ENCODE data around the gene C16orf89. TPM values are rescaled to one million over a fixed set of nuclear protein-coding genes. Genes with fewer than 3 reads are reported as not detected.
"Not testable (repeated sequence)": the region's sequence is repeated elsewhere in the genome, so short reads cannot be mapped to it uniquely, and the experiment has no call there.

C16orf89 gene, protein sequence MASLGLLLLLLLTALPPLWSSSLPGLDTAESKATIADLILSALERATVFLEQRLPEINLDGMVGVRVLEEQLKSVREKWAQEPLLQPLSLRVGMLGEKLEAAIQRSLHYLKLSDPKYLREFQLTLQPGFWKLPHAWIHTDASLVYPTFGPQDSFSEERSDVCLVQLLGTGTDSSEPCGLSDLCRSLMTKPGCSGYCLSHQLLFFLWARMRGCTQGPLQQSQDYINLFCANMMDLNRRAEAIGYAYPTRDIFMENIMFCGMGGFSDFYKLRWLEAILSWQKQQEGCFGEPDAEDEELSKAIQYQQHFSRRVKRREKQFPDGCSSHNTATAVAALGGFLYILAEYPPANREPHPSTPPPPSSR
- 1 to 10 TPM; 2.1 to 5.0 TPM for total RNA-seq
- long read RNA-seq: 0 reads

DNA sequence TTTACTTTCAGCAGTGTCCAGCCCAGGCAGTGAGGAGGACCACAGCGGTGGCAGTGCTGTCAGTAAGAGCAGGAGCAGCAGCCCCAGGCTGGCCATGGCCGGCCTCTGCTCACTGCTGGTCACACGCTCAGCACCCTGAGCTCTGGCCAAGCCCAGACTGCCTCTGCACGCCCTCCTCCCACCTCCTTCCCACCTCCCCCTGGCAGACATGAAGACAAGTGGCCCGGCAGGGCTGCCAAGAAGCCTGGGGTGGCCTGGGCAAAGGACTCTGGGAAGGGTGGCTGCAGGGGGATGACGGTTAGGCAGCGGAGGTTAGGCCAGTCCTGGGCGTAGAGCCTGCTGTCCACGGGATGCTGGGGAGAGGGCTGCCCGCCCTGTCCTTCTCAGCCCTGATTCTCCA lies at the start of gene C16orf89:
C16orf89 (minus strand) TSS at position 144 of the 400 bp plus-strand sequence; CDS start at position 96, 48 bp downstream.
- intact Hi-C loops (cut with DNase I, micrococcal nuclease): no loop called here
- ATAC-seq (peak; percentile 12), DNase-seq (peak in 1 of 2 donors; percentile 26)

DNA sequence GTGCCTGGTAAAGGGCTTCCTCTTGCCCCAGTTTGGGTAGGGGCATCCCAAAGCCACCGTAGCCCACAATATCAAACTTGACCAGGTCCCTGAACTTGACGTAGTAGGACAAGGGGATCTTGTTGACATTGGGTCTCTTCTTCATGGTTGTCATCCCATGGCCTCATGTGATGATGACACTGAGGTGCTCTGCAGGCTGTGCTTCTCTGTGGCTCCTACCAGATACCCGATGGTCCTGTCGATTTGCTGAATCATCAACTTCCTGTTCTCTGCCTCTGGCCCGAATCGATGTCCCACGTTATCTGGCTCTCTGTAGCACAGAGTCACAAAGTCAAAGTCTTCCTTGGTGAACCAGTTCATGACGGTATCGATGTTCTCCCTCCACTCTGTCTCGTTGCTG lies 45.2 kb upstream of the C16orf89 start:
- ATAC-seq; intact Hi-C loops (cut with DNase I, micrococcal nuclease); DNase-seq: not testable (repeated sequence)

DNA sequence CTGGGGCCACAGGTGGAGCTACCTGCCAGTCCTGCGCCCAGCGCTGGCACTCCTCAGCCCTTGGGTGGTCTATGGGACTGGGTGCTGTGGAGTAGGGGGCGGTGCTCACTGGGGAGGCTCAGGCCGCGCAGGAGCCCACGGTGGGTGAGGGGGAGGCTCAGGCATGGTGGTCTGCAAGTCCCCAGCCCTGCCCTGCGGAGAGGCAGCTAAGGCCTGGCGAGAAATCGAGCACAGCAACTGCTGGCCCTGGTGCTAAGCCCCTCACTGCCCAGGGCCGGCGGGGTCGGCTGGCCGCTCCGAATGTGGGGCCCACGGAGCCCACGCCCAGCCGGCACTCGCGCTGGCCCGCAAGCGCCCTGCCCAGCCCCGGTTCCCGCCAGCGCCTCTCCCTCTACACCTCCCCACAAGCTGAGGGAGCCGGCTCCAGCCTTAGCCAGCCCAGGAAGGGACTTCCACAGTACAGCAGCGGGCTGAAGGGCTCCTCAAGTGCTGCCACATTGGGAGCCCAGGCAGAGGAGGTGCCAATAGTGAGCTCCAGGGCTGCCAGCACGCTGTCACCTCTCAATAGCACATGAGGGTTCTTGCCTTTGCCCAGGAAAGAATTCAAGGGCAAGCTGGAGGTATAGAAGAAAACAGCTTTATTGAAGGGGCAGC lies 42.9 kb upstream of the C16orf89 start:
- no peak for ATAC-seq
- intact Hi-C loops (cut with DNase I, micrococcal nuclease): no loop called here
- DNase-seq: no peak

DNA sequence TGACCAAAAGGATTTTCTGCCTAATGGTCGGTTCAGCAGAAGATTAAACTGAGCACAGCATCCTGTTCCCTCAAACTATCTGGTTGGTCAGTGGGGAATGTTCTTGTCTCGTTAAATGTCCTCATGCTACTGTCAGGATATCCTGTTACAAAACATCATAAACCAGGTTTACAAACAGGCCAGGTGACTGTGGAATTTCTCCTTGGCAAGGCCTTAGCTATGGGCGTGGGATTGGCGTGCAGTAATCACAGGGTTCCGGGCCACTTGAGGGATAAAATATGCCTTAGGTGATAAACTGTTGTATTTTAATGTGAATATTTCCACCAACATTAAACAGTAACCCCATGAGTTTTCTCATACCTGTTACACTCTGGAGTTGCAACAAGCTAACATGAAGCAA lies 39.3 kb upstream of the C16orf89 start:
- intact Hi-C loops (cut with DNase I, micrococcal nuclease); ATAC-seq; DNase-seq: not testable (repeated sequence)

DNA sequence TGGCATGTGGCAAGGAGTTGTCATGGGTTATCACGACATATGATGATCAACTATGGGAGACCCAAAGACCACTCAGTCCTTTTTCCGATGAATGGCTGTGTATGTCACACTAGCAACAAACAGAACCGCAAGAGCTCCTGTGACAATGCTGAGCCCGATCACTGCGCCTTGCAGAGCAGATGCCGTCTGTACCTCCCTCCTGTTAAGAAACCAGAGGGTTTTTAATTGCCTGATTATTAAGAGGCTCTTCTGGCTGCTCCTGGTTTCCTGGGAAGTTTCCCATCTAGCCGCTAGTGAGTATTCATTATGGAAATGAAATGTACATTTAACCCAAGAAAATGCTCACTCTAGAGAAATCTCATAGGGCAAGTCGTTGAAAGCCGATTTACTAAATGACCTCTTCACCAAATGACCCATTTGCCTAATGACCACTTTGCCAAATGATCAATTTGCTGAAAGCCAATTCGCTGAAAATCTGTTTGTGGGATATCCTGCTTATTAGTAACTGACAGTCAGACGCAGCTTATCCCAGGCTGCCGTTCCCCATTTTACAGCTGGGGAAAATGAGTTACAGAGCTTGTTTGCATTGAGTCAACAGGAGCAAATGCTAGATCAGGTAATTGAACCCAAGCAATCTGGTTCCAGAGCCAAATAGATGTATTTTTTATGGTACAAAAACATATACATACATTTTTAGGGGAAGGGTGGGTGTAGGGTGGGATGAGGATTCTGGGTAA lies 37.7 kb upstream of the C16orf89 start:
- ATAC-seq; intact Hi-C loops (cut with DNase I, micrococcal nuclease); DNase-seq: not testable (repeated sequence)

DNA sequence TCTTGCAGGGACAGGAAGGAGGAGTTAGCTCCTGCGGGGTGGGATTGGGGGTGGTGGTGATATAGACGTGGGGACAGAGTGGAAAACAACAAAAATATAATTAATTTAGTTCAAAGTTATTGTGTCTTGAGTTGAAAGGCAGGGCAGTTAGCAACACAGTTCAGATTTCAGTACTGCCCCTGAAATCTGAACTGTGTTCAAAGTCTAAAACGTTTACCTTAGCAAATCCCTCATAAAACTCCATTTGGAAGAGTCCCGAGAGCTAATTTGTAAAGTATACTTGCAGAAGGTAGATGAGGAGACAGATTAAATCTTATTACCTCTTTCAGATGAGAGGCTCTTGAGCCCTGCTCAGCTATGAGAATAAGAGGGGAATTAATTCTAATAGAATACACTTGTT lies 33.4 kb upstream of the C16orf89 start:
- ATAC-seq; intact Hi-C loops (cut with DNase I, micrococcal nuclease); DNase-seq: not testable (repeated sequence)

DNA sequence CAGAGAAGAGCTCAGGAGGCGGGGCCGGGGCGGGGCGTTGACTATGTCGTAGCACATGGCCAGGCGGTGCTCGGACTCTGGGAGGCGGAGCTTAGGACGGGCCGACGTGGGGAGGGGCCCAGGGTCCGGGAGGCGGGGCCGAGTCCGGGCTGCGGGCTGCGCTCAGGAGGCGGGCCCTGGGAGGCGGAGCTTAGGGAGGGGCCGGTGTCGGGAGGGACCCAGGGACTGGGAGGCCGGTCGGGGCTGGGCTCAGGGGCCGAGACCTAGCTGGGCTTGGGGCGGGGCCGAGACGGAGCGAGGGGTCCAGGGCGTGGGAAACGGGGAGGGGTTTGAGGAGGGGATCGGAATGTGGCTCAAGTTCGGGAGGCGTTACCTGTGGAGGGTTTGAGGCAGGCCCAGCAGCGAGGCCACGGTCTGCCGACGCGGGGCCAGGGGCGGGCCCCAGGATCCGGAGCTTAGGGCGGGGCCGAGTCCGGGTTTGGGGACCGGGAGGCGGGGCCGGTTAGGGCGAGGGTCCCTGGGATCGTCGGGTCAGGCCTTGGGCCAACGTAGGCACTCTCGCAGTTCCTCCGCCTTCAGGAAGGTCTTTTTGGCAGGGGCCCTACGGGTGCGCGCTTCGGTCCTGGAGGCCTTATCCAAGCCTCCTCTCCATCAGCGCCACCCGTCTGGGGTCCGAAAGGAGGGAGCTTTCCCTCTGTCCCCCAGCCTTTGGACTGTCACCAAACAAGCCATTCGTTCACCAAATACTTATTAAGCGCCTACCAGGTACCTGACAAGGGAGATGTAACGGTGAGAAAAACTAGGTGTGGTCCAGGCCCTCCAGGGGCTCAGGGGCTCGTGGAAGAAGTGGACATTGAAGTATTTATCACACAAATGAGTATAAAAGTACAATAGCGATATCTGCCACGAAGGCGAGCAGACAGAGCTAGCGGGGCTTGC lies 32.7 kb upstream of the C16orf89 start:
- ATAC-seq; intact Hi-C loops (cut with DNase I, micrococcal nuclease): not testable (repeated sequence)
- DNase-seq: peak; percentile 82 to 86

DNA sequence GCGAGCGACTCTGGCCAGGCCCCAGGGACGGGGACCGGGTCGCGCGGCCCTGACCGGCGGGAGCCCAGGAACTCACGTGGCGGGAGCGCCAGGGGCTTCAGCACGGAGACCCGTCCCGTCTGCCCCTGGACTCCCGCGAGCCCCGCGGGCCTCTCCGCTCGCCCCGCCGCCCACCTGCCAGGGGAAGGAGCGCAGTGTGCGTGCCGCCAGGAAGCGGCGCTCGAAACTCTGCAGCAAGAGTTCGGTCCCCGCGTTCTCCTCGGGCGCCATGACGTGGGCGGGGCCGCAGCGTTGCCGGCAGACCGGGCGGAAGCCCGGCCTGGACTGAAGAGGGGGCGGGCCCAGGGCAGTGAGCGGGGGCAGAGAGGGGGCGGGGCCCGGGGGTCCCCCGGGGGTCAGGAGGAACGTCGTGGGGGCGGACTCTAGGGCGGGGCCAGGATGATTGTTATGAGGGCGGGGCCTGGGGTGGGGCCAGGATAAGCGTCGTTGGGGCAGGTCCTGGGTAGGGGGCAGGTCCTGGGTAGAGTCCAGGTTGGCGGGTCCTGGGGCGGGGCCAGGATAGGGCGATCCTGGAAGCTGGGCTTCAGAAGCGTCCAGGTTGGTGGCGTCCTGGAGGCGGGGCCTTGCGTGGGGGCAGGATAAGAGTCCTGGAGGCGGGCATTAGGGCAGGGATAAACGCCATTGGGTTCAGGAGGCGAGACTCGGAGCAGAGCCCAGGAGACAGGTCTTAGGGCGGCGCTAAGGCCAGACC lies 31.9 kb upstream of the C16orf89 start, which contains the start of gene EEF2KMT:
EEF2KMT (minus strand) TSS at position 326 of the 751 bp plus-strand sequence; CDS start at position 270, 56 bp downstream.
- ATAC-seq (peak; percentile 100), DNase-seq (peak; percentile 100)
- intact Hi-C loops (cut with DNase I, micrococcal nuclease): not testable (repeated sequence)

DNA sequence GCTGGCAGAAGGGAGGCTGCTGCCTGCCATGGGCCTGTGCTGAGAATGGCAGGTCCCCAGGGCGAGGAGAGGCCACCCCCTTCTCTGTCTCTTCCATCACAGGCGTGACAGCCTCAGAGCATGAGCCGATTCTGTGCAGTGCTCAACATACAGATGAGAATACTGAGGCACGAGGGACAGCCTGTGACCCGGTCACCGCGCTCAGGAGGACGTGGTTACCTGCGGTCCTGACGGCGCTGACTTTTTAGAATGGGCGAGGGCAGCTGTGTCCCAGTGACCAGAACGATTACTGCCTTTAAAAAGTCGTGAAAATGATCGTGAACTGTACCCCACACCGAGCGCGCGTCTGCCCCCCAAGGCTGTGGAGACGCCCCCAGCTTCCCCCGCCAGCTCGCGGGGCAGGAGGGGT lies 31.3 kb upstream of the C16orf89 start:
- intact Hi-C loops (cut with DNase I, micrococcal nuclease); ATAC-seq: not testable (repeated sequence)
- DNase-seq: peak in 1 of 2 donors; percentile 41

DNA sequence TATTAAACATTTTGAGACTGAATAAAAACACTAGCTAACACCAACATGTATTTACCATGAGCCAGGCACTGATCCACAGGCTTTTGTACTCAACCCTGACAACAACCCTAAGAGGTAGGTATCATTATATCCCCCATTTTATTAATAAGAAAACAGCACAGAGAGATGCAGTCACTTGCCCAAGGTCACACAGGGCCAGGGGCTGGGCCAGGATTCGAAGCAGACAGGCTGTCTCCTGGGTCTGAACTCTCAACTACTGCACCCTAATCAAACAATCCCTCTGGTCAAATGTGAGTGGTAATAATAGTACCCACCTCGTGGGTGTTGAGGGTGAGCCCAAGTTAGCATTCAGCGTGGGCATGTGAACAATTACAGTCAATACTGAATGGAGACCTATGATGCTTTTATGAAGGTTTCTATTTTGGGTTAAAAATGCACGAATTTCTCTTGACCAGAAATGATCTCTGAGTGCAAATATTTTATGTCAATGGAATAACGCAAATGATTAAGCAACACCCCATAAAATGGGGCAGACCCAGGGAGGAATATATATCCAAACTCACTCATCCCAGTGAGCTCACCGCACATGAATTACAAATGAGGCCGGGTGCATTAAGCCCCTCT lies 30.8 kb upstream of the C16orf89 start:
- DNase-seq: not testable (repeated sequence)

DNA sequence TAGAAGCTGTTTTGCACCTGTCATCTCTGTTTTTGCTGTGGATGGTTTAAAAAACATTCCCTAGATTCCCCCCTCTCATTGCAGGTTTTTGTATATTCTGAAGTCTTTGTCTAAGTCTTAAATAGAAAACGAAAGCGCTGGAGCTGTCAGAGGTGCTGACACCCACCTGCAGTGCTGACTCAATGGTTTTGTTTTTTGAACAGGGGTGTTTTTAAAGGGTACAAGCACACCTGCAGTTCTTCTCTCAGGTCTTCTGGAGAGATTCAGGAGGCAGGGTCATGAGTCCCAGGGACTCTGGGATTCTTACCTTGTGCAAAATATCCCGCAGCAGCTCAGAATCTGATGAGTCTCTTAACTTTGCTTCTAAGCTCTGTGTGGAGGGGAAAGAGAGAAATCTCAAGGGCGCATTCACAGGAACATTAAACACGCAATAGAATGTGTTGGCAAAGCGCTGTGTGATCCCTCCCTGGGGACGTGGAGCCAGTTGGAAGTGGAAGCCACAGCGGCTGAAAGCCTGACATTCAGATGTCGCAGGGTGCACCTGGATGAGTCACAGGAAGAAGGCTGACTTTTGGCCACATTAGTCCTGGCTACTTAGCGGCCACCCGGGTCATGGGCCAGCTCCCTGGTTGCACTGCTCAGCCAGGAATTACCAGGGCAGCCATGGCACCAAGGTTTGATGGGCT lies 29.5 kb upstream of the C16orf89 start:
- ATAC-seq; intact Hi-C loops (cut with DNase I, micrococcal nuclease): not testable (repeated sequence)

More for the DNA sequence above, 30.8 kb upstream of the C16orf89 start:
- intact Hi-C loops (cut with DNase I, micrococcal nuclease); ATAC-seq: not testable (repeated sequence)

DNA sequence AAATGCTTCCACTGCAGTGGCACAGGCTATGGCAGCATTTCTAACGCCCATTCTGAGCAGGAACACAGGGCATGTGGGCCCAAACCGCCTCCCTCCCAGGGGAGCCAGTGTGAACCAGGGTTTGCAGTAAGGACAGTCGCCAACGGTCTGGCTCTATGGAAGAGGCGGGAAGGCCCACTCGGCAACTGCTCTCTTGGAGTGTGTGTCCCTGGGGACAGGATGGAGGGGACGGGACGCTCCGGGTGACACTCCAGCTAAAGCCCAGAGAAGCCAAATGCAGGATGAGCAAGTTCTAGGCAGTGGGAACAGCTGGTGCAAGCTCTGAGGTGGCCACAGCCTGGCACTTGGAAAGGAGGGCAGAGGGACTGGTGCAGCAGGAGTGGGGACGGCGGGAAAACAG lies 28.0 kb upstream of the C16orf89 start:
- intact Hi-C loops (cut with DNase I, micrococcal nuclease); DNase-seq; ATAC-seq: not testable (repeated sequence)

More for the DNA sequence above, 29.5 kb upstream of the C16orf89 start:
- DNase-seq: not testable (repeated sequence)

DNA sequence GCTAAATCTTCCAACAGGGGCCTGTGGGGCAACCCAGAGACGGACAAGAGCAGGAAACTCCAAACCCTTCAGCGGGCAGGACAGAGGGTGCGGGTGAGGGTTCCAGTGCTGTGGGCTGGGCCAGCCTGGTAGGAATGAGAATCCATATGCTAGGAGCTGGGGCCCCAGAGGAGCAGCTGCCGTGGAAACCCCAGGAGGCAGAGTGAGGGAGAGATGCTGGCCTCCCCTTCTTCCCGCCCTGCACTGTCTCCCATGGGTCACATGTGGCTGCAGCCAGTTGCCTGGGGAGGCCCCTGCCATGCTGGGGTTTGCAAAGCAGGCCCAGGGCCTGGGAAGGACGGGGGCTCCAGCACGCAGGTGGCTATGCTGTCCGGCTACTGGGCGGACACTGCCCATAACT lies 27.3 kb upstream of the C16orf89 start:
- ATAC-seq; intact Hi-C loops (cut with DNase I, micrococcal nuclease); DNase-seq: not testable (repeated sequence)

DNA sequence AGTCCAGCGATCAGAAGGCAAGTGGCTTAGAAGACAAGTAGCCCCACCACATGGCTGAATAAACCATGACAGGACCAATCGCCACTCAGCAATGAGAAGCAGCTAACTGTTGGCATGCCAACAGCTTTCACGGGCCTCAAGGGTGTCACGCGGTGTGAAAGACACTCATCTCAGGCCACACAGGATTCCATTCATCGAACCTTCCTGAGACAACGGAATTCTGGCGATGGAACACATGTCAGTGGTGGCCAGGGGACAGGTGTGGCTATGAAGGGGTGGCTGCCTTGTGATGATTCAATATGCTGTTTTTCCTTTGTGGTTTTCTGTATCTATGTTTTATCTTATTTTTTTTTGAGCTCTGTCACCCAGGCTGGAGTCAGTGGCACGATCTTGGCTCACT lies 24.8 kb upstream of the C16orf89 start:
- intact Hi-C loops (cut with DNase I, micrococcal nuclease); DNase-seq; ATAC-seq: not testable (repeated sequence)

DNA sequence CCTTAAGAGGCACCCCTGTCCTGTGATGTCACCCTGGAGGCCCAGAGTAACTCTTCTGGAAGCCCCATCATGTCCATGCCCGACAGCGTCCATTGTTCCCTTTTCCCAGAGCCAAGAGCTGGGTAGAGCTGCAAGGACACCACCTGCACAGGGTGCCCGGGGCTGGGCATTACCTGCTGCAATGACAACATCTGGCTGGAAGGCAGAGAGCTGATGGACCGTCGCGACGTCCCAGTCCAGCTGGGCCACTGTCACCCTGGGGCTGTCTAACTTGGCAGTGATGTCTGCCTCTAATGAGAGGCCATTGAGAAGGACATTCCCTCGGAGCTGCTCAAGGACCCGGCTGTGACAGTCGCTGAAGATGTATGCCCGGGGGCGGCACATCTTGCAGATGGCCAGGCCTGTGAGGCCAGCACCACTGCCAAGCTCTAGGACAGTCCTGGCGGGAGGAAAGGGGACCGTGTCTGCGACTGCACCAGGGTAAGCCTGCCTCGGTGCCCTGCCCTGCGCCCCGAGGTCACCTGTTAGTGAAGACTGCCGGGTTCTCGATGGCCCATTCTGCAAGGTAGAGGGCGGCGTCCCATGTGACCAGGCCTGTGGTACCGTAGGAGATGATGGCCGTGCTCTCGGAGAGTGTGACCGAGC lies 24.3 kb upstream of the C16orf89 start:
- intact Hi-C loops (cut with DNase I, micrococcal nuclease): not testable (repeated sequence)

DNA sequence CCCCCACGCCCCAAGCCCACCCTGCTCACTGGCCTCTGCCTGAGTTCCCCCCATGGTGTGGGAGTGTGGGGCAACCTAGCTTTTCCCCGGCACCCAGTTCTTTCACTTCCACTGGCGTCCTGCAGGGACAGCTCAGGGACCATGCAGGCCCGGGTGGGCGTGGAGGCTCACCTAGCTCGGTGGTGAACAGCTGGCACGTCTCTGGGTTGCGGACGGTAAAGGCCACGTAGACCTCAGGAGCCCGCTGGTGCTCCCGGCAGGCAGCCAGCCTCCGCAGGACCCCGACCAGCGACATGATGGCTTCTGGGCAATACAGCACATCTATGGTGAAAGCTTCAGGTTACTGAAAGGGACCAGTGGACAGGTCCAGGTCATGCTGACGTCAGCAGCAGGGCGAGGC lies 23.2 kb upstream of the C16orf89 start:
- ATAC-seq; intact Hi-C loops (cut with DNase I, micrococcal nuclease); DNase-seq: not testable (repeated sequence)

More for the DNA sequence above, 24.3 kb upstream of the C16orf89 start:
- not testable (repeated sequence) for DNase-seq, ATAC-seq

Measured in left colon (tissue), 2 donors.